ENCODE results near the gene ANKRD40.

ANKRD40 gene

DNA sequence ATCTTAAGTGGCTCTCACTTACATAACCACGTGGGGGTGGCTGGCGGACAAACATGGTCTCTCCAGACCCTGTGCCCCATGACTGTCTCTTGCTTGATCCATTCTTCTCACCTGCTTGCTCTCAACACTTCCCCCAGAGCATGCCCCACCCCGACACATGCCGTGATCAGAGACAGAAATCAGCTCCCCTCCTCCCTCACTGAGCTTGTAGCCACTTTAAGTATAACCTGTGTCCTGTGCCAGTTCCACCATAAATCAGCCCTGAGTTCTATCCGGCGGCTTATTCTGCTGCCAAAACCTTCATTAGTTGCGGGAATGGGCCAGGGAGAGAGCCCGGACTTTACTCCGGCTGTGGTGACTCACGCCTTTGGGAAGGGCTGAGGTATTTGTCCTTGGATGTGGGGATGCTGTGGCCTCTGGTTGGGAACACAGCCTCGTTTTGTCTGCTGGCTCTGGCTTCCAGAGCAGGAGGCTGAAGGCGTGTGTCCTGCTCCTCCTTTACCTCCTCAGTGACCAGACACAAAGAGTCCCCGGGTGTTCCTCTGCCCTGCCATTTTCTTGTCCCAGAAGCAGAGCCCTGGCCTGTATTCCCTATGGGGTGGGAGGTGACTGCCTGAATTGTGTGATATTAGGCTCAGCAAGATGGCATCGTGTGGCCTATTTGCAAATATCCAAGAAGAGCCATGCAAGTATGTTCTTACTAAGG is 21.1 kb downstream of the ANKRD40 start:
- peak overlapping the region; percentile 53 for H3K27ac ChIP-seq (ENCODE audit: poor library complexity, severe bottlenecking)
- no peaks in the 10 kb centered on the region for H3K36me3 ChIP-seq (ENCODE audit: low read depth)
- no peak overlapping the region for H3K4me3 ChIP-seq (ENCODE audit: severe bottlenecking)
- no peaks in the 10 kb centered on the region for H3K27me3 ChIP-seq (ENCODE audit: insufficient read depth, poor library complexity, severe bottlenecking)
- H3K4me1 ChIP-seq (ENCODE audit: insufficient read depth, poor library complexity, severe bottlenecking) = peaks cover 28% of the 10 kb centered on the region
- TF ChIP-seq, protein P1, sequence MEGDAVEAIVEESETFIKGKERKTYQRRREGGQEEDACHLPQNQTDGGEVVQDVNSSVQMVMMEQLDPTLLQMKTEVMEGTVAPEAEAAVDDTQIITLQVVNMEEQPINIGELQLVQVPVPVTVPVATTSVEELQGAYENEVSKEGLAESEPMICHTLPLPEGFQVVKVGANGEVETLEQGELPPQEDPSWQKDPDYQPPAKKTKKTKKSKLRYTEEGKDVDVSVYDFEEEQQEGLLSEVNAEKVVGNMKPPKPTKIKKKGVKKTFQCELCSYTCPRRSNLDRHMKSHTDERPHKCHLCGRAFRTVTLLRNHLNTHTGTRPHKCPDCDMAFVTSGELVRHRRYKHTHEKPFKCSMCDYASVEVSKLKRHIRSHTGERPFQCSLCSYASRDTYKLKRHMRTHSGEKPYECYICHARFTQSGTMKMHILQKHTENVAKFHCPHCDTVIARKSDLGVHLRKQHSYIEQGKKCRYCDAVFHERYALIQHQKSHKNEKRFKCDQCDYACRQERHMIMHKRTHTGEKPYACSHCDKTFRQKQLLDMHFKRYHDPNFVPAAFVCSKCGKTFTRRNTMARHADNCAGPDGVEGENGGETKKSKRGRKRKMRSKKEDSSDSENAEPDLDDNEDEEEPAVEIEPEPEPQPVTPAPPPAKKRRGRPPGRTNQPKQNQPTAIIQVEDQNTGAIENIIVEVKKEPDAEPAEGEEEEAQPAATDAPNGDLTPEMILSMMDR (IDR thresholded peaks at IDR 0.05; ENCODE audit: poor library complexity, severe bottlenecking) = no peak
- no peaks in the 10 kb centered on the region for H3K9me3 ChIP-seq (ENCODE audit: severe bottlenecking)
- DNase-seq (ENCODE audit: low spot score) = no peak
- ATAC-seq (ENCODE audit: low read depth) = peak; percentile 70

DNA sequence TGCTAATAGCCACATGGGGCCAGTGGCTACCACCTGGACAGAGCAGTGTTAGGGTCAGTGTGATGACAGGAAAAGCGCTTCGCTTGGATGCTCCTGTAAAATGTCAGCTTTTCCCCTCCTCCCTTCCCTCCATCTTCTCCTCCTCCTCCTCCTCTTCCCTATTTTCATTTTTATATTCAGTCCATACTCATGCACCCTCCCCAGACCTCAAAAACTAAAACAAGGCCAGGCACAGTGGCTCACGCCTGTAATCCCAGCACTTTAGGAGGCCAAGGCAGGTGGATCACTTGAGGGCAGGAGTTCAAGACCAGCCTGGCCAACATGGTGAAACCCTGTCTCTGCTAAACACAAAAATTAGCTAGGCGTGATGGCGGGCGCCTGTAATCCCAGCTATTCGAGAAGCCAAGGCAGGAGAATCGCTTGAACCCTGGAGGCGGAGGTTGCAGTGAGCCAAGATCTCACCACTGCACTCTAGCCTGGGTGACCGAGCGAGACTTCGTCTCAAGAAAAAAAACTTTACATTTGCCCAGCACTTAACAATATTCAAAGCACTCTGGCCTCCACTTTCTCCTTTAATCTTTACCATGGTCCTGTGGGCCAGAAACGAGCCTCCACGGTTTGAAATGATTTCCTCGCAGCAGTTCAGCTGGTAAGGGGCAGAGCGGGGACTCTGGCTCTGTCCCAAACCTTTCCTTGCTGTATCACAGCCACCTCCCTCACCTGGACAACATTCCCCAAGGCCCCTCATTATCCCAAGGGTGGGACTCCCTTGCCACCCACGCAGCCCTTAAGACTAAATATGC is 21.8 kb downstream of the ANKRD40 start:
- H3K27ac ChIP-seq (ENCODE audit: poor library complexity, severe bottlenecking) = peak overlapping the region; percentile 53
- TF ChIP-seq, protein P1 (IDR thresholded peaks at IDR 0.05; ENCODE audit: poor library complexity, severe bottlenecking) = no peak
- H3K4me1 ChIP-seq (ENCODE audit: insufficient read depth, poor library complexity, severe bottlenecking) = peaks cover 28% of the 10 kb centered on the region
- no peaks in the 10 kb centered on the region for H3K27me3 ChIP-seq (ENCODE audit: insufficient read depth, poor library complexity, severe bottlenecking)
- no peaks in the 10 kb centered on the region for H3K36me3 ChIP-seq (ENCODE audit: low read depth)
- no peaks in the 10 kb centered on the region for H3K9me3 ChIP-seq (ENCODE audit: severe bottlenecking)
- no peak overlapping the region for H3K4me3 ChIP-seq (ENCODE audit: severe bottlenecking)
- DNase-seq (ENCODE audit: low spot score) (no peak), ATAC-seq (ENCODE audit: low read depth) (no peak)

DNA sequence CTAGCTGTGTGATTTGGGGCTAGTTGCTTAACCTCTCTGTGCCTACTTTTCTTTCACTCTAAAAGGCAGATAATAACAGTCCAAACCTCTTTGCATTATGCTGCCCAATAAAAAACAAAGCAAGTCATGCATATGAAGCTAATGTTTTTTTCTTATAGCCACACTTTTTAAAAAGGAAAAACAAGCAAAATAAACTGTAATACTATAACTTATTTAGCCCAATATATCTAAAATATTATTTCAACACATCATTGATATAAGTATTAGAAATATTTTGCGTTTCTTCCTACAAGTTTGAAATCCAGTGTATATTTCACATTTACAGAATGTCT is 22.4 kb downstream of the ANKRD40 start:
- peaks cover 28% of the 10 kb centered on the region for H3K4me1 ChIP-seq (ENCODE audit: insufficient read depth, poor library complexity, severe bottlenecking)
- no peaks in the 10 kb centered on the region for H3K36me3 ChIP-seq (ENCODE audit: low read depth)
- TF ChIP-seq, protein P1 (IDR thresholded peaks at IDR 0.05; ENCODE audit: poor library complexity, severe bottlenecking) = no peak
- H3K27ac ChIP-seq (ENCODE audit: poor library complexity, severe bottlenecking) = peak overlapping the region; percentile 53
- no peaks in the 10 kb centered on the region for H3K9me3 ChIP-seq (ENCODE audit: severe bottlenecking)
- no peak overlapping the region for H3K4me3 ChIP-seq (ENCODE audit: severe bottlenecking)
- H3K27me3 ChIP-seq (ENCODE audit: insufficient read depth, poor library complexity, severe bottlenecking) = no peaks in the 10 kb centered on the region
- ATAC-seq (ENCODE audit: low read depth) (no peak), DNase-seq (ENCODE audit: low spot score) (no peak)

DNA sequence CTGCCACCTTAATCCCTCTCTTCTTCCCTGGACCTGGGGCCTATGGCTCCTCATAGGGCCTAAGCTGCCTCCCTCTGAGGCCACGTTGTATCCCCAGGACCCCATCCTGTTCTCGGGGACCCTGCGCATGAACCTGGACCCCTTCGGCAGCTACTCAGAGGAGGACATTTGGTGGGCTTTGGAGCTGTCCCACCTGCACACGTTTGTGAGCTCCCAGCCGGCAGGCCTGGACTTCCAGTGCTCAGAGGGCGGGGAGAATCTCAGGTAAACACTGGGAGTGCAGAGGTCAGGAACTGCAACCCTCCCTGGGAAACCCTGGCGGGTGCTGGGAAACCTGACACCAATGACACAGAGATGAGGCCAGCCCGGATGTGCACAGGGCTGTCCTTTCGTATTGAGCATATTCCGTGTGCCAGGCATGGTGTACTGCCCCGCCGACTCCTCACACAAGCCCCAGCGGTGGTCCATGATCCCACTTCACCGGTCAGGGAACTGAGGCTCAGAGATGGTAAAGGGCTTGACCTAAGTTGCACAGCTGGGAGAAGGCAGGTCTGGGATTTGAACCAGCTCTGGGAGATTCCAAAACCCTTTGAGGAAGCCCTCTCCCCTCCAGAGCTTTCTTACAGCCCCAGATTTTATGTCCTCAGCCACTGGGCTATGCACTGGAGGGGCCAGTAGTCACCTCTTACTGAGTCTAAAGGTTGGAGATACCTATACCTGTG is 22.9 kb downstream of the ANKRD40 start:
- Histone ChIP-seq H3K4me3 (ENCODE audit: severe bottlenecking) (no peak overlapping the region), H3K4me1 (ENCODE audit: insufficient read depth, poor library complexity, severe bottlenecking) (peaks cover 27% of the 10 kb centered on the region), H3K27me3 (ENCODE audit: insufficient read depth, poor library complexity, severe bottlenecking) (no peaks in the 10 kb centered on the region), H3K36me3 (ENCODE audit: low read depth) (no peaks in the 10 kb centered on the region), H3K9me3 (ENCODE audit: severe bottlenecking) (no peaks in the 10 kb centered on the region), H3K27ac (ENCODE audit: poor library complexity, severe bottlenecking) (peak overlapping the region; percentile 53)
- no peak for DNase-seq (ENCODE audit: low spot score)
- TF ChIP-seq, protein P1 (IDR thresholded peaks at IDR 0.05; ENCODE audit: poor library complexity, severe bottlenecking) = no peak
- peak; percentile 61 for ATAC-seq (ENCODE audit: low read depth)

Measured in RWPE2 (cell line).